ENCODE results near the gene KRTAP4-16. TPM values are rescaled to one million over a fixed set of nuclear protein-coding genes. Genes with fewer than 3 reads are reported as not detected.

Gene KRTAP4-16
- total RNA-seq, 4 donors from 2014 or later: not detected

- H3K36me3 ChIP-seq: no peaks in the 10 kb centered on the region
- no peak for DNase-seq (ENCODE audit: low spot score in 2 of 2)
- TF ChIP-seq EP300 (IDR thresholded peaks at IDR 0.05) (no peak), CTCF (IDR thresholded peaks at IDR 0.05) (no peak), POLR2A (IDR thresholded peaks at IDR 0.05) (no peak)
- H3K4me3 ChIP-seq: no peak overlapping the region
- H3K27me3 ChIP-seq: no peaks in the 10 kb centered on the region
- H3K9me3 ChIP-seq: no peaks in the 10 kb centered on the region
- no peaks in the 10 kb centered on the region for H3K4me1 ChIP-seq
- 47 to 52% methylated on average over 4 of the region's 4 CpGs for WGBS, 2 donors
- no peak overlapping the region for H3K27ac ChIP-seq
Observed at GRCh38 chr17:41082626-41083025, 19.4 kb downstream of the KRTAP4-16 start.

GRCh38 chr17:41076788-41077187, 25.2 kb downstream of the KRTAP4-16 start:
- no peaks in the 10 kb centered on the region for H3K9me3 ChIP-seq
- no peak for TF ChIP-seq CTCF (IDR thresholded peaks at IDR 0.05)
- no peak for TF ChIP-seq POLR2A (IDR thresholded peaks at IDR 0.05)
- TF ChIP-seq EP300 (IDR thresholded peaks at IDR 0.05): no peak
- H3K4me1 ChIP-seq: no peaks in the 10 kb centered on the region
- no peak for DNase-seq (ENCODE audit: low spot score in 2 of 2)
- H3K4me3 ChIP-seq: no peak overlapping the region
- H3K27ac ChIP-seq: no peak overlapping the region
- H3K36me3 ChIP-seq: no peaks in the 10 kb centered on the region
- H3K27me3 ChIP-seq: no peaks in the 10 kb centered on the region

DNA sequence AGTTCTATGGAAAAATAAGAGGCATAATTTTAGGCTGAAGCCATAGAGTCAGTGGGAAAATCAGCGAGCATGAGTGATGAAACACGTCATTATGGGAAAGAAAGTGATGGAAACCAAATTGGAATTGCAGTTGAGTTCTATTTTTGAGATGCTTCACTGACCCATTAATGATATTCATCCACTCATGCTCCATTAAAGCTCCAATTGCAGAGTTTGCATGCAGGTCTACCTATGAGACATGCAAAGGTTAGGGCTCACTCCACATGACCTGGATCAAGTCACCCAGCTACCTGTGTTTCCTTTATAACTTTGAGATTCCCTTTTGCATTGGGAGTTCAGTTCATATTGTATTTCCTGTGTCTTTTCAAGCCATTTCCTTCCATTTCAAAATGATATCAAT, 28.3 kb downstream of the KRTAP4-16 start:
- Histone ChIP-seq H3K4me1 (no peaks in the 10 kb centered on the region), H3K9me3 (no peaks in the 10 kb centered on the region), H3K27ac (no peak overlapping the region), H3K36me3 (no peaks in the 10 kb centered on the region), H3K4me3 (no peak overlapping the region), H3K27me3 (no peaks in the 10 kb centered on the region)
- TF ChIP-seq CTCF (IDR thresholded peaks at IDR 0.05): no peak
- no peak for TF ChIP-seq EP300 (IDR thresholded peaks at IDR 0.05)
- TF ChIP-seq POLR2A (IDR thresholded peaks at IDR 0.05): no peak
- DNase-seq (ENCODE audit: low spot score in 2 of 2): no peak
- 88 to 92% methylated on average over 2 of the region's 2 CpGs for WGBS, 2 donors

DNA sequence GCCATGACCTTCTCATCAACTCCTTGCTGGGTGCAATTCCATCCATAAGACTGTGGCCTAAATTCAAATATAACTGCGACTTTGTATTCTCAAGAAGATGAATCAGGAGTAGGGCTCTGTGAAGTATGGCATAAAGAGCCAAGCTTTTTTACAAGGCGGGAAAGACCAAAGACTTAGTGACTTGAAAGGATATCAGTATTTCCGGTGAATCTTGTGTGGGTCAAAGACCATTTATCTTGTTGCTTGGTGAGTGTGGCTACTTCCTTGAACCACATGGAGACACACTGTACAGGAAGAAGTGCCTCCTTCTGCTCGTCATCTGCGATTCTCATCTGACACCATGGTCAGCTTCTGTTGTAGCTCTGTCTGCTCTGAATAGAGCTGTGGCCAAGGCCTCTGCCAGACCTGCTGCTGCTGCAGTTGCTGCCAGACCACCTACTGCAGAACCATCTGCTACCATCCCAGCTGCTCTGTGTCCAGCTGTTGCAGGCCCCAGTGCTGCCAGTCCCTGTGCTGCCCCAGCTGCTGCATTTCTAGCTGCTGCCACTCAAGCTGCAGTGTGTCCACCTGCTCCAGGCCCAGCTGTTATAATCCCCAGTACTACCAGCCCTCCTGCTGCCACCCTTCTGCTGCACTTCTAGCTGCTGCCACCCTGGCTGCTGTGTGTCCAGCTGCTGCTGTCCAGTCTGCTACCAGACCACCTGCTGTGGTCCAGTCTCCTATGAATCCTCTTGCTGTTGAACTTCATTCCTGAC, 30.2 kb downstream of the KRTAP4-16 start:
- Histone ChIP-seq H3K4me3 (no peak overlapping the region), H3K36me3 (no peaks in the 10 kb centered on the region), H3K4me1 (no peaks in the 10 kb centered on the region), H3K27me3 (no peaks in the 10 kb centered on the region), H3K27ac (no peak overlapping the region), H3K9me3 (no peaks in the 10 kb centered on the region)
- WGBS, 2 donors: 88 to 97% methylated on average over 5 of the region's 5 CpGs
- DNase-seq (ENCODE audit: low spot score in 2 of 2): no peak
- TF ChIP-seq POLR2A (IDR thresholded peaks at IDR 0.05) (no peak), CTCF (IDR thresholded peaks at IDR 0.05) (no peak), EP300 (IDR thresholded peaks at IDR 0.05) (no peak)

GRCh38 chr17:41069031-41069430, 33.0 kb downstream of the KRTAP4-16 start:
- Histone ChIP-seq H3K27ac (no peak overlapping the region), H3K9me3 (no peaks in the 10 kb centered on the region), H3K36me3 (no peaks in the 10 kb centered on the region), H3K4me1 (no peaks in the 10 kb centered on the region), H3K4me3 (no peak overlapping the region), H3K27me3 (no peaks in the 10 kb centered on the region)
- TF ChIP-seq CTCF (IDR thresholded peaks at IDR 0.05): no peak
- no peak for TF ChIP-seq POLR2A (IDR thresholded peaks at IDR 0.05)
- no peak for TF ChIP-seq EP300 (IDR thresholded peaks at IDR 0.05)
- DNase-seq (ENCODE audit: low spot score in 2 of 2): no peak
- 78 to 80% methylated on average over 3 of the region's 3 CpGs for WGBS, 2 donors

Measured in tibial nerve (tissue), 4 donors.